Coronary artery (tissue), 2 donors: ENCODE data around the gene SLC35F5.

Source experiments
- DNase-seq: peaks from one replicate; pipeline ENCODE4 v3.0.0-alpha.2; 2017; ENCODE audit warnings: low spot score
- H3K27ac ChIP-seq, 2 donors: fragments of 200-600 bp; sonication (generic); one replicate each; pipeline ENCODE4 v1.5.1; 2016 to 2019
- H3K4me3 ChIP-seq: fragments of 200-600 bp; sonication (generic); 2 replicates; pipeline ENCODE4 v1.5.1; 2016; ENCODE audit warnings: mild to moderate bottlenecking, moderate library complexity
- TF ChIP-seq, protein P1 (sequence below): fragments of 200-600 bp; sonication (generic); IDR thresholded peaks from one replicate; pipeline ENCODE4 v1.5.1; 2019; ENCODE audit warnings: antibody characterized with exemption

SLC35F5 gene

DNA sequence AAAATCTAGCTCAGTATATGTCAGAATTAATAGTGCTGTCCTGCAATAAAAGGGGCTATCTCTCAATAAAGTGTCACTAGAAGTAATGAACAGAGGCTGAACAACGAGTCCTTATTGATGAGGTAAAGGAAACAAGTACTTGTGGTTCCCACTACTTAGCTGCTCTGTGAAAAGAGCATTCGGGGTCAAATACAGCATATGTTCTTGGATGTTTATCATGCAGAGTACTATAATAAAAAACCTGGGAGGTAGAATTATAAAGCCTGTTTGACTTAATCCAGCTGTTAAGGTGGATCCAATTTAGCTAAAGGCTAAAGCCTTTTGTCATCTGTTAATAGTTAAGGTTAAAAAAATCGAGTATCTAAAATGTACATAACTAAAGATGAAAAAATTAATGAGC is 32.4 kb downstream of the SLC35F5 start:
- TF ChIP-seq, protein P1, sequence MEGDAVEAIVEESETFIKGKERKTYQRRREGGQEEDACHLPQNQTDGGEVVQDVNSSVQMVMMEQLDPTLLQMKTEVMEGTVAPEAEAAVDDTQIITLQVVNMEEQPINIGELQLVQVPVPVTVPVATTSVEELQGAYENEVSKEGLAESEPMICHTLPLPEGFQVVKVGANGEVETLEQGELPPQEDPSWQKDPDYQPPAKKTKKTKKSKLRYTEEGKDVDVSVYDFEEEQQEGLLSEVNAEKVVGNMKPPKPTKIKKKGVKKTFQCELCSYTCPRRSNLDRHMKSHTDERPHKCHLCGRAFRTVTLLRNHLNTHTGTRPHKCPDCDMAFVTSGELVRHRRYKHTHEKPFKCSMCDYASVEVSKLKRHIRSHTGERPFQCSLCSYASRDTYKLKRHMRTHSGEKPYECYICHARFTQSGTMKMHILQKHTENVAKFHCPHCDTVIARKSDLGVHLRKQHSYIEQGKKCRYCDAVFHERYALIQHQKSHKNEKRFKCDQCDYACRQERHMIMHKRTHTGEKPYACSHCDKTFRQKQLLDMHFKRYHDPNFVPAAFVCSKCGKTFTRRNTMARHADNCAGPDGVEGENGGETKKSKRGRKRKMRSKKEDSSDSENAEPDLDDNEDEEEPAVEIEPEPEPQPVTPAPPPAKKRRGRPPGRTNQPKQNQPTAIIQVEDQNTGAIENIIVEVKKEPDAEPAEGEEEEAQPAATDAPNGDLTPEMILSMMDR, result no peak
- DNase-seq, result no peak
- Histone ChIP-seq H3K4me3 (no peak overlapping the region), H3K27ac (no peak overlapping the region)

DNA sequence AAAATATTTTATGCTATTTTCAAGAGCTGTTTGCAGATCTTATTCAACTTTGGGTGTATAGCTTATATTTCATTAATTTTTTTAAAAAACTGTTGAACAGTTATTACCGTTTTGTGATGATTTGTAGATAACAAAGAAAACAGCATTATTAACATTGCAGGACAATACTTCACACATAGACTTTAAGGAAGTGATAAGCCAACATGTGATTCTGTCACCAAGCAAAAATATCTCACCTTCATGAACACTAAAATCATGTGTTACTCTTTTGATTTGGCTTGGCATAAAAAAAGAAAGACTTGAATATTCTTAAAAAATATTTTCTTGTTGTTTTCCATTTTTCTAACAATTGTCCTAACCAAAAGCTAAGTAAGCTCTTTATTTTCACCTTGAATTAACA is 33.0 kb downstream of the SLC35F5 start:
- TF ChIP-seq, protein P1, result no peak

DNA sequence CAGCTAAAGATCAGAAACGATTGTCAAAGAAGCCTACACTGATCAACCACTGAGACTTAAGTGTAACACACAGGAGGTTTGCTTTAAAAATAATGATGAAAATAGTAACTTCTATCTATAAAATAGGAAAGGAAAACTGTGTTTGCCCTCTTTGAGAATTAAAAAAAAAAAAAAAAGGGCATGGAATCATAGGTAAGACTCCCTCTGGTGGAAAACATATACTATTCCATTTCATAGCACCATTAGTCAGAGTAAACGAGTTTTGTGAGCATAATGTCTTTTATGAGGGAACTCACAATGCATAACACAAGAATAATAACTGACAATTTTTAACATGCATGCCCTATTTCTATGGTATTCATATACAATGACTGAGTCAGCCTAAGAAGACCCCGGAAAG is 36.3 kb downstream of the SLC35F5 start:
- H3K27ac ChIP-seq, result no peak overlapping the region
- TF ChIP-seq, protein P1, result no peak
- DNase-seq, result no peak
- H3K4me3 ChIP-seq, result no peak overlapping the region

More for the DNA sequence above, 33.0 kb downstream of the SLC35F5 start:
- Histone ChIP-seq H3K27ac (no peak overlapping the region), H3K4me3 (no peak overlapping the region)
- no peak for DNase-seq

DNA sequence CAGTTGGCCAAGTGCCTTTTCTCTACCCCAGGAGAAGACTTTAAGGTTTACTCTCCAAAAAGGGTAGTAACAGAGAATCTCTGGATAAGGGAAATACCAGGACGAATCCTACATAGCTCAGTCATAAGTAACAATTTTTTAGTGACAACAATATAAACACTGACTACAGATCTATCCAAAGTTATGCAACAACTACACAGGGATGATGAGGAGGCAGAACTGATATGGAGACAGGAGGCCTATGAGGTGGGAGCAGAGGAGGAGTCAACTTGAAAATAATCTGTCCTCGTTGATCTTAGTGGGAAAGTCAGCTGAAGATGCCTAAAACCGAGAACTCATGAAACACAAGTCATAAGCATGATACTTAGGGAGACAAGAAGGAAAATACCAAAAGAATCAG is 40.2 kb downstream of the SLC35F5 start:
- no peak overlapping the region for H3K27ac ChIP-seq
- DNase-seq, result no peak
- TF ChIP-seq, protein P1, result no peak
- H3K4me3 ChIP-seq, result no peak overlapping the region

DNA sequence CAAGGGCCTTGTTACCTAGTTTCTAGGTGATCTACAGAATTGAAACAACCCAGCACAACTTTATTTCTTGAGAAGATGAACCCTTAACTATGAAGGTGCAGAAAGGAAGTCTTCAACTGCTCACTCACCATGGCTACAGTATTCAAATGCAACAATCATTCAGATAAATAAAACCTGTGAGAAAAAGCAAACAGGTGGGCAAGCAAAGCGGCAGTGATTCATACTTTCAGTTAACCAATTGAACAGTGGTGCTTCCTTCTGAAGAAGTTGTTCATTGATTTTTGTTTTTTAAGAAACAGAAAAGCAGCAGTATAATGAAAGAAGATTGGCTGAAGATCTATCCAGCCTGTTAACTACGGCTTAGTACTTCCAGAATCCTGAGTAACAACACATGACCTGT is 43.5 kb downstream of the SLC35F5 start:
- TF ChIP-seq, protein P1, result no peak
- no peak for DNase-seq
- no peak overlapping the region for H3K27ac ChIP-seq
- no peak overlapping the region for H3K4me3 ChIP-seq

DNA sequence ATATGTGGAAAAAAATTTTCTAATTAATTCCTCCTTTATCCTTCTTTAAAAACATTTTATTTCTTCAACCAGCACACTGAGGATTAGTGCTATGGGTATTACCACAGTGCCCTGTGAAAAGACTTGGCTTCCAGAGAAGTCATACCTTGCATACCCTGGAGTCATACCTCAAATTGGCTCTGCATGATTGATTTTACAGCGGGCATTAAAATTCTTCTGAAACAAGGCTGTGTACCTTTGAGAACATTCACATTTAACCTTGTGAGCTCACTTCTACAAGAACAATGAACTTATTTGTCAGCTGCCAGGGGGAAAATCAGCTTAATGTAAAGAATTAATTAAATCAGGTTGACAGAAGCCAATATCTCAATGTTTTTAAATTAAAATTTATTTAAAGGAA is 44.6 kb downstream of the SLC35F5 start:
- TF ChIP-seq, protein P1, result no peak
- Histone ChIP-seq H3K4me3 (no peak overlapping the region), H3K27ac (no peak overlapping the region)
- DNase-seq, result no peak

DNA sequence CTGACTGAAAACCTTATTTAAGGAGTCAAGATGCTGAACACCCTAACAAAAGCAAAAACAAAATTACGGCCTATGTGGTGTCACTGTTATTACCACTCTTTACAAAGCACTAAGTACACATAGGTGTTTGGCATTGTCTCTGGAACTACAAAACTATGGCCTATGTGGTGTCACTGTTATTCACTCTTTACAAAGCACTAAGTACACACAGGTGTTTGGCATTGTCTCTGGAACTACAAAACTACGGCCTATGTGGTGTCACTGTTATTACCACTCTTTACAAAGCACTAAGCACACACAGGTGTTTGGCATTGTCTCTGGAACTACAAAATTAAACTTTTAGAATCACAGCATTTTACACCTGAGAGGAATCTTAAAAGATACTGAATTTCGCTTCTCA is 47.4 kb downstream of the SLC35F5 start:
- DNase-seq, result no peak
- Histone ChIP-seq H3K27ac (no peak overlapping the region), H3K4me3 (no peak overlapping the region)
- TF ChIP-seq, protein P1, result no peak
